ENCODE results near the gene MTG2.

Gene MTG2

GRCh38 chr20:62234339-62234738, 51.5 kb downstream of the MTG2 start:
- Mint-ChIP-seq H3K4me3 (no peak overlapping the region), H3K9me3 (no peaks in the 10 kb centered on the region), H3K27ac (no peak overlapping the region), H3K27me3 (ENCODE audit: low read depth) (peaks cover 14% of the 10 kb centered on the region), H3K4me1 (peaks cover 12% of the 10 kb centered on the region), H3K36me3 (ENCODE audit: low read depth) (no peaks in the 10 kb centered on the region)
- TF ChIP-seq CTCF (IDR thresholded peaks at IDR 0.05; ENCODE audit: unreplicated experiment in 3 of 3): no peak

GRCh38 chr20:62235001-62235776, 52.4 kb downstream of the MTG2 start:
- peaks cover 12% of the 10 kb centered on the region for H3K4me1 Mint-ChIP-seq
- H3K36me3 Mint-ChIP-seq (ENCODE audit: low read depth): no peaks in the 10 kb centered on the region
- H3K27ac Mint-ChIP-seq: no peak overlapping the region
- H3K4me3 Mint-ChIP-seq: peak overlapping the region in 1 of 3 experiments; percentile 14
- H3K9me3 Mint-ChIP-seq: no peaks in the 10 kb centered on the region
- peaks cover 14% of the 10 kb centered on the region for H3K27me3 Mint-ChIP-seq (ENCODE audit: low read depth)
- TF ChIP-seq CTCF (IDR thresholded peaks at IDR 0.05; ENCODE audit: unreplicated experiment in 3 of 3): no peak

- Mint-ChIP-seq H3K36me3 (ENCODE audit: low read depth) (no peaks in the 10 kb centered on the region), H3K9me3 (no peaks in the 10 kb centered on the region), H3K4me3 (no peak overlapping the region), H3K27me3 (ENCODE audit: low read depth) (peaks cover 14% of the 10 kb centered on the region), H3K27ac (no peak overlapping the region), H3K4me1 (peaks cover 12% of the 10 kb centered on the region)
- TF ChIP-seq CTCF (IDR thresholded peaks at IDR 0.05; ENCODE audit: unreplicated experiment in 3 of 3): no peak
Measured at GRCh38 chr20:62235777-62236157, 52.9 kb downstream of the MTG2 start.

- no peaks in the 10 kb centered on the region for H3K9me3 Mint-ChIP-seq
- peaks cover 14% of the 10 kb centered on the region for H3K27me3 Mint-ChIP-seq (ENCODE audit: low read depth)
- peaks cover 12% of the 10 kb centered on the region for H3K4me1 Mint-ChIP-seq
- TF ChIP-seq CTCF (IDR thresholded peaks at IDR 0.05; ENCODE audit: unreplicated experiment in 3 of 3): no peak
- no peaks in the 10 kb centered on the region for H3K36me3 Mint-ChIP-seq (ENCODE audit: low read depth)
- no peak overlapping the region for H3K27ac Mint-ChIP-seq
- no peak overlapping the region for H3K4me3 Mint-ChIP-seq
Measured at GRCh38 chr20:62236200-62236599, 53.4 kb downstream of the MTG2 start.

- H3K36me3 Mint-ChIP-seq (ENCODE audit: low read depth): no peaks in the 10 kb centered on the region
Measured at GRCh38 chr20:62236766-62237513, 54.1 kb downstream of the MTG2 start.

More at GRCh38 chr20:62236766-62237513, 54.1 kb downstream of the MTG2 start:
- Mint-ChIP-seq H3K4me1 (peaks cover 12% of the 10 kb centered on the region), H3K27me3 (ENCODE audit: low read depth) (peaks cover 14% of the 10 kb centered on the region), H3K27ac (no peak overlapping the region), H3K4me3 (no peak overlapping the region), H3K9me3 (no peaks in the 10 kb centered on the region)
- no peak for TF ChIP-seq CTCF (IDR thresholded peaks at IDR 0.05; ENCODE audit: unreplicated experiment in 3 of 3)

Measured in nephron (organoid).